BJ (cell line): Measurements from ENCODE around the gene ZNF121. TPM values are rescaled to one million over a fixed set of nuclear protein-coding genes. Genes with fewer than 3 reads are reported as not detected.

Experiments
- CTCF ChIA-PET: fragments of 350-600 bp; formaldehyde crosslinking; extraction: SDS; loops from one replicate; lab custom pipeline; 2021; ENCODE audit warnings: antibody characterized with exemption, inconsistent platforms; lab: Yijun Ruan, JAX
- POLR2A ChIA-PET: fragments of 300-600 bp; sonication (Branson Sonifier 250); formaldehyde crosslinking; extraction: SDS; loops from one replicate; lab custom pipeline; 2021; ENCODE audit warnings: antibody characterized with exemption; lab: Charles Lee
- DNase-seq: peaks from one replicate; pipeline ENCODE4 v3.0.0-alpha.2; 2011; ENCODE audit warnings: low read depth
- H3K27me3 ChIP-seq: 2 replicates; pipeline ENCODE4 v1.6.0; 2011; ENCODE audit warnings: low read length; ENCODE audit not compliant: control insufficient read depth, insufficient read depth
- H3K36me3 ChIP-seq: 2 replicates; pipeline ENCODE4 v1.5.1; 2011; ENCODE audit warnings: low read length; ENCODE audit not compliant: control insufficient read depth, insufficient read depth
- H3K4me3 ChIP-seq: 2 replicates; pipeline ENCODE4 v1.5.1; 2011; ENCODE audit warnings: low read depth, mild to moderate bottlenecking, control low read depth, low read length
- CTCF ChIP-seq: IDR thresholded peaks from 2 replicates; pipeline ENCODE4 v1.5.1; 2011; ENCODE audit warnings: low read depth, mild to moderate bottlenecking, control low read depth, inconsistent platforms, low read length, moderate library complexity; ENCODE audit not compliant: insufficient read depth
- polyA plus RNA-seq: library from polyadenylated mRNA; depleted of rRNA; stranded (reverse); fragments of >200 nt; gene quantifications from 2 replicates; pipeline ENCODE4 v1.2.3, GENCODE V29; 2011

Gene ZNF121
- polyA plus RNA-seq, 1 experiment: 1.7 TPM

GRCh38 chr19:9538183-9539058 lies 45.9 kb downstream of the ZNF121 start, which contains the start of gene ZNF426:
TSS of gene ZNF426 (minus strand) at chr19:9538645. CDS start at chr19:9536232, 2,413 bp downstream.
- ChIA-PET POLR2A (no interaction called here), CTCF (interaction anchor here (1.0 kb wide), 1 partner anchor 15 kb away, joined by 5 read pairs; no protein-coding TSS in a partner anchor)
- Histone ChIP-seq H3K27me3 (no peaks in the 10 kb centered on the region), H3K36me3 (peaks cover 18% of the 10 kb centered on the region), H3K4me3 (peak within 1 kb of the TSS; percentile 87)
- TF ChIP-seq CTCF: no peak
- DNase-seq: peak; percentile 36

GRCh38 chr19:9535934-9536333 lies 48.4 kb downstream of the ZNF121 start:
- TF ChIP-seq CTCF: no peak
- DNase-seq: no peak
- Histone ChIP-seq H3K4me3 (no peak overlapping the region), H3K27me3 (no peaks in the 10 kb centered on the region), H3K36me3 (peaks cover 28% of the 10 kb centered on the region)
- ChIA-PET CTCF (no interaction called here), POLR2A (no interaction called here)

- peaks cover 46% of the 10 kb centered on the region for H3K36me3 ChIP-seq
- DNase-seq: no peak
- POLR2A ChIA-PET: no interaction called here
- no peak for TF ChIP-seq CTCF
- H3K4me3 ChIP-seq: no peak overlapping the region
- H3K27me3 ChIP-seq: no peaks in the 10 kb centered on the region
- CTCF ChIA-PET: no interaction called here
Measured at GRCh38 chr19:9531933-9532332, 52.4 kb downstream of the ZNF121 start.

- ChIA-PET POLR2A (no interaction called here), CTCF (interaction anchor here (1.0 kb wide), 1 partner anchor 37 kb away, joined by 3 read pairs; no protein-coding TSS in a partner anchor)
- no peak for TF ChIP-seq CTCF
- DNase-seq: no peak
- H3K36me3 ChIP-seq: peaks cover 32% of the 10 kb centered on the region
- no peaks in the 10 kb centered on the region for H3K27me3 ChIP-seq
- H3K4me3 ChIP-seq: no peak overlapping the region
Measured at GRCh38 chr19:9528757-9529336, 55.5 kb downstream of the ZNF121 start.

GRCh38 chr19:9523885-9524474 lies 60.3 kb downstream of the ZNF121 start:
- TF ChIP-seq CTCF: no peak
- H3K36me3 ChIP-seq: peaks cover 7% of the 10 kb centered on the region
- CTCF ChIA-PET: no interaction called here
- no peaks in the 10 kb centered on the region for H3K27me3 ChIP-seq
- no peak for DNase-seq
- POLR2A ChIA-PET: no interaction called here
- H3K4me3 ChIP-seq: no peak overlapping the region
